Measurements from ENCODE around the gene SARDH.
A peak's percentile ranks its signal among the peaks of the same experiment; 100 is the strongest.

The SARDH gene

DNA sequence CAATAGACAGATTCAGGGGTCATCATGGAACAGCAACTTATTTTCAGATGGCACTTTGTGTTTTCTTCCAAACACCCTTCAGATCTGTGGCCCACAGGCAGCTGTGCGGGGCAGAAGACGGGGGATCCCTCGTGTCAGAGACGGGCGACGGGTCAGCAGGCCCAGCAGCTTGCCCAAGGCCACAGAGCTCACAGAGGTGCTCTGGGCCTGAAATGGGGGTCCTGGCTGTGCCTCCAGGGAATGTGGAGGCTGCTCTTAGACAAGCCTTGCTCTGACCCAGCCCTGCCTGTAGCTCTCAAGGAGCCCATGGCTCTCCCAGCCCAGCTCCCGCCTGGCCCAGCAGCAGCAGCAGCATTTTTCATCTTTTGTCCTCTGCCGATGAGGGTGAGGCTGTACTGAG, 40.9 kb upstream of the SARDH start:
- H3K36me3 Mint-ChIP-seq, result peaks cover 52% of the 10 kb centered on the region
- H3K27ac Mint-ChIP-seq, result no peak overlapping the region

GRCh38 chr9:133778336-133779013, 40.3 kb upstream of the SARDH start:
- no peak overlapping the region for H3K27ac Mint-ChIP-seq
- H3K27me3 Mint-ChIP-seq, result no peaks in the 10 kb centered on the region
- H3K4me1 Mint-ChIP-seq, result peaks cover 20% of the 10 kb centered on the region
- H3K4me3 Mint-ChIP-seq, result no peak overlapping the region
- H3K36me3 Mint-ChIP-seq, result peaks cover 52% of the 10 kb centered on the region
- no peaks in the 10 kb centered on the region for H3K9me3 Mint-ChIP-seq
- no peak for ATAC-seq

More for the DNA sequence above, 40.9 kb upstream of the SARDH start:
- Mint-ChIP-seq H3K9me3 (no peaks in the 10 kb centered on the region), H3K4me1 (peaks cover 26% of the 10 kb centered on the region), H3K27me3 (no peaks in the 10 kb centered on the region), H3K4me3 (no peak overlapping the region)
- ATAC-seq, result no peak

DNA sequence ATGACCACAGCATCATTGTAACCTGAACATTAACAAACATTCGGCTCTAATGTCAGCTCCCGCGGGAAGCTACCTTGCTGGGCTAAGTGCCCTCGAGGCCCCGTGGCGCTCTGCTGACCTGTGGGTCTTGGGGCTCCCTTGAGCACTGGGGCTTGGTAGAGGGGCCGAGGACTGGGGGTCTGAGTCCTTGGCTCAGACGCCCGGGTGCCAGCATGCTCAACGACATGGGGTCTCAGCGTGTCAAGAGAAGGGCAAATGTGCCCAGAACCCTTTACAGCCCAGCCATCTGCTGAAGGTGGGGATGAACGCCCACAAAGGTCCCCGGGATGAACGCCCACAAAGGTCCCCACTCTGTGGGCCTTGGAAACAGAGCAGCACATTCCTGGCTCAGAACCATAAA, 39.7 kb upstream of the SARDH start:
- H3K4me3 Mint-ChIP-seq, result no peak overlapping the region

GRCh38 chr9:133777068-133777791, 39.1 kb upstream of the SARDH start:
- Mint-ChIP-seq H3K36me3 (peaks cover 51% of the 10 kb centered on the region), H3K9me3 (no peaks in the 10 kb centered on the region), H3K27me3 (no peaks in the 10 kb centered on the region), H3K4me3 (no peak overlapping the region), H3K4me1 (peaks cover 7% of the 10 kb centered on the region), H3K27ac (no peak overlapping the region)
- ATAC-seq, result no peak

More for the DNA sequence above, 39.7 kb upstream of the SARDH start:
- H3K9me3 Mint-ChIP-seq, result no peaks in the 10 kb centered on the region
- ATAC-seq, result no peak
- no peaks in the 10 kb centered on the region for H3K27me3 Mint-ChIP-seq
- no peak overlapping the region for H3K27ac Mint-ChIP-seq
- peaks cover 14% of the 10 kb centered on the region for H3K4me1 Mint-ChIP-seq
- H3K36me3 Mint-ChIP-seq, result peaks cover 47% of the 10 kb centered on the region

DNA sequence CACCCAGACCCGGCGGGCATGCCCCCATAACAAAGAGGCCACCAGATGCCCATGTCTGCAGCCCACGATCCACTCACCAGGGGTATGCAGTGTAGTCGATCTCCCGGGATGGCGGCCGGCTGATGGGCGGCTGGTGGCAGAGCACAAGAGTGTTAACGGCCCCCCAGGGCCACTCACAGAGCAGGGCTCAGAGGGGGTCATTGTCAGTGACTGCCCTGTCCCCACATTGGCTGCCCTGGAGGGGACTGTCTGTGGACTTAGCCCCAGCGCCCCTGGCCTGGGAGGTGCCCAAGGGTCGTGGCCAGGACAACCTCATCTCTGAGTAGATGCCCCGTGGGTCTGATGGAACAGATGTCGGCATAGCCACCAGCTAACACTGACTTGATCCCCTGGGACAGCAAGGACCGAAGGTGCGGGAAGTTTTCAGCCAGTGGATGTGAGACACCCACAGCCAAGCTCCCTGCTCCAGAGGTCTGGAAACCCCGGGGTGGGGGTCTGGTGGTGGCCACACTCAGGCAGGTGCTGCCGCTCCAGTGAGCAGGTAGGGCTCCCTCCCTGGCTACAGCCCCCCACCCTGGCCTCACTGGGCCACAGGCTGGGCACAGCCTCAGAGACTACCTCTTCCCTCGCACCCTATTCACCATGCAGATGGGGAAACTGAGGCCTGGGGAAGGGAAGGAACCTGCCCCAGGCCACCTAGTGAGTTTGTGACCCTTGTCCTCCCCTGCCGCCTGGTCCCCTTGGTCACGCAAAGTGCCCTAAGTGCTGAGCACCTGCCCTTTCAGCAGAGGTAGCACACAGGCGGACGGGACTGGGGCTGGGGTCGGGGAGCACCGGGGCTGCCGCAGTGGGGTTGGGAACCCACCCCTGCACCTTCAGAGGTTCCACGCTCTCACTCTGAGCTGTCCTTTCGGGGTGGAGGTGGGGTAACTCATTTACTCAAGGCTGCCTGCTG, 38.1 kb upstream of the SARDH start:
- H3K4me3 Mint-ChIP-seq, result no peak overlapping the region
- ATAC-seq, result no peak
- H3K9me3 Mint-ChIP-seq, result no peaks in the 10 kb centered on the region
- H3K4me1 Mint-ChIP-seq, result no peaks in the 10 kb centered on the region
- no peak overlapping the region for H3K27ac Mint-ChIP-seq
- no peaks in the 10 kb centered on the region for H3K27me3 Mint-ChIP-seq
- peaks cover 61% of the 10 kb centered on the region for H3K36me3 Mint-ChIP-seq

DNA sequence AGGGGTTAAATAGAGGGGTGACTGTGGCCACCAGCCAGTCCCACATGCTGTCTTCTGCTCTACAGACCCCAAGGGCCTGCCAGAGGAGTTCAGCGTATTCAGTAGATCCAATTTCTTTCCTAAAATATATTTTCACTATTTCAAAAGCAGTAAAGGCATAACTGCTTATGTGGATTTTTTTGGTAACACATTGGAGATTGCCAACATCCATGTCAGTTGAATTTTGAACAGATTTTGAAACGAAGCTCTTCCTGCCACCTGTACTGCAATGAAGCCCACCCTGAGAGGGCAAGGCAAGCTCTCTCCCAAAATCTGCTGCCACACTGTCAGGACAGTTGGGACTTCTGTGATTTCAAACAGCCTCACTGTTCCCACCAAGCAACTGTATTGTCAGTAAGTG, 37.1 kb upstream of the SARDH start:
- Mint-ChIP-seq H3K27me3 (no peaks in the 10 kb centered on the region), H3K4me1 (no peaks in the 10 kb centered on the region), H3K9me3 (no peaks in the 10 kb centered on the region), H3K27ac (no peak overlapping the region), H3K4me3 (no peak overlapping the region), H3K36me3 (peaks cover 68% of the 10 kb centered on the region)
- no peak for ATAC-seq

GRCh38 chr9:133774799-133775198, 36.6 kb upstream of the SARDH start:
- Mint-ChIP-seq H3K27me3 (no peaks in the 10 kb centered on the region), H3K36me3 (peaks cover 66% of the 10 kb centered on the region), H3K9me3 (no peaks in the 10 kb centered on the region), H3K4me3 (no peak overlapping the region), H3K4me1 (no peaks in the 10 kb centered on the region), H3K27ac (no peak overlapping the region)
- no peak for ATAC-seq

- H3K27me3 Mint-ChIP-seq, result no peaks in the 10 kb centered on the region
- H3K36me3 Mint-ChIP-seq, result peaks cover 64% of the 10 kb centered on the region
- H3K4me1 Mint-ChIP-seq, result no peaks in the 10 kb centered on the region
- H3K9me3 Mint-ChIP-seq, result no peaks in the 10 kb centered on the region
- no peak for ATAC-seq
- H3K4me3 Mint-ChIP-seq, result no peak overlapping the region
- H3K27ac Mint-ChIP-seq, result no peak overlapping the region
Measured at GRCh38 chr9:133773889-133774655, 35.9 kb upstream of the SARDH start.

DNA sequence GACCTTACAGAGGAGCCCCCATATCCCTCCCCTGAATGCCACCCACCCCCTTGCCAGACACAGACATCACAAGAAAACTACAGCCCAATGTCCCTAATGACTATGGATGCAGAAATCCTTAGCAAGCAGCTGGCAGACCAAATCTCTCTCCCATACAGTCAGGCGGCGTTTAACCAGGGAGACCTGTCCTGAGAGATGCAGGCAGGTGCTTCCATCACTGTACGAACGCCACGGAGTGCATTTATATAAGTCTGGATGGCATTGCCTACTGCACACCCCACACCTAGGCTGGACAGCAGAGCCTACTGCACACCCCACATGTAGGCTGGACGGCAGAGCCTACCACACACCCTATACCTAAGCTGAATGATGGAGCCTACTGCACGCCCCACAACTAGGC, 34.4 kb upstream of the SARDH start:
- no peak overlapping the region for H3K27ac Mint-ChIP-seq
- H3K4me1 Mint-ChIP-seq, result no peaks in the 10 kb centered on the region
- H3K36me3 Mint-ChIP-seq, result peaks cover 78% of the 10 kb centered on the region
- peaks cover 5% of the 10 kb centered on the region for H3K9me3 Mint-ChIP-seq
- H3K4me3 Mint-ChIP-seq, result no peak overlapping the region
- no peaks in the 10 kb centered on the region for H3K27me3 Mint-ChIP-seq
- no peak for ATAC-seq

- Mint-ChIP-seq H3K4me3 (no peak overlapping the region), H3K27ac (no peak overlapping the region), H3K36me3 (peaks cover 79% of the 10 kb centered on the region), H3K9me3 (peaks cover 9% of the 10 kb centered on the region), H3K4me1 (no peaks in the 10 kb centered on the region), H3K27me3 (no peaks in the 10 kb centered on the region)
- ATAC-seq, result no peak
Measured at GRCh38 chr9:133771486-133772482, 33.6 kb upstream of the SARDH start.

DNA sequence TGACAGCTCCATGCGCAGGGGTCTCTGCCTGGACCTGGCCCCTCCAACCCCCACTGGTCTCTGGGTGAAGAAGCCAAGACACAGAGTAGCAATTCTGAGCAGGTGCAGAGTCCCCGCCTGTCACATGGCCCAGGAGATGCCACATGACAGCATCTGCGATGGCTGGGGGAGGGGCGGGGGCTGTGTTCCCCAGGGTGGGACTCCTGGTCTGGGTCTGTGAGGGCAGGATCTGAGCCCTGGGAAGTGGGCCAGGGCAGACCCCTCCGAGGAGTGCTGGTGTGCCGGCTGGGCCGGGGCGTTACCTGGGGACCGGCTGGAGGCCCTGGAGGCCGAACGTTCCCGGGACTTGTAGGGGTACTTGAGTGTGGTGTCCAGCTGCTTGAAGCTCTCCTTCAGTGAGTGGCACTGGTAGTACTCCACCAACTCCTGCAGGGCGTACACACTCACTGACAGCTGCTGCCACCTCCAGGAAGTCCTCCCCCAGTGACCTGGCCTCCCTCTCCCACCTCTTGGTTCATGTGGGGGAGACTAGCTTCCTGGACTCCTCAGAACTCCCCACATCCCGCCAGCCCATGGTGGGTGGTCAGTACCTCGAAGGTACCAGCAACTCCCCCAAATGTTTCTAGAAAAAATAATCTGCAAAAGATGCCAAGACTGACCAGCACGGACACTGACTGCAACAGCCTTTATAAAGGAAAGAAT, 32.1 kb upstream of the SARDH start:
- Mint-ChIP-seq H3K36me3 (peaks cover 88% of the 10 kb centered on the region), H3K27me3 (no peaks in the 10 kb centered on the region), H3K4me1 (no peaks in the 10 kb centered on the region), H3K27ac (no peak overlapping the region), H3K4me3 (no peak overlapping the region), H3K9me3 (peaks cover 9% of the 10 kb centered on the region)
- peak; percentile 12 for ATAC-seq

DNA sequence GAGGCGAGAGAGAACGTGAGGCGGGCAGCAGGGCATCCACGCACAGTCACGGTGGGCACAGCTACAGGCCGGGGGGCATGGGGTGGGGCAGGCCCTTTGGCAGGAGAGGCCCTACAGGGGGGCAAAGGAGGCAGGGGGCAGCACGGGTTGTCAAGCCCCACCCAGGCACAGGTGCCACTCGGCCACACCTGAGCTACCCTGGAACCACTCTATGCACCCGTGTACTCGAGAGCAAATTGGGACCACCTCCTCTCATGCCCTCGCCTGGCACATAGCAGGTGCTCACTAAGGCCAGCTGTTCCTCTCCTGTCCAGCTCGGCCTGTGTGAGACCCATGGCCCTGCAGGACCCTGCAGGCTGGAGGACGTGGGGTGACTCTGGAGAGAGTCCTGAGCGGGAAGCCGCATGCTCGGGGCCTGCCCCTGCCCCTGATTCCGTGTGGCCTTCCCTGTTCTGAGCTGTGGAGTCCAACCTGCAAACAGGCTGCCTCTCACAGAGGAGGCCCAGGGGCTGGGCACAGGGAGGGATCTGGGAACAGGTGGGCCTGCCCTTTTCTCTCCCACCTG, 31.4 kb upstream of the SARDH start:
- Mint-ChIP-seq H3K9me3 (peaks cover 9% of the 10 kb centered on the region), H3K4me3 (no peak overlapping the region), H3K36me3 (peaks cover 86% of the 10 kb centered on the region), H3K27ac (no peak overlapping the region), H3K4me1 (no peaks in the 10 kb centered on the region), H3K27me3 (no peaks in the 10 kb centered on the region)
- no peak for ATAC-seq

- Mint-ChIP-seq H3K27ac (no peak overlapping the region), H3K4me3 (no peak overlapping the region), H3K27me3 (no peaks in the 10 kb centered on the region), H3K36me3 (peaks cover 86% of the 10 kb centered on the region), H3K9me3 (peaks cover 9% of the 10 kb centered on the region), H3K4me1 (no peaks in the 10 kb centered on the region)
- ATAC-seq, result no peak
Measured at GRCh38 chr9:133768859-133769510, 30.8 kb upstream of the SARDH start.
